NK-92 (cell line): Measurements from ENCODE around the gene CDC42BPG.
A peak's percentile ranks its signal among the peaks of the same experiment; 100 is the strongest.

ENCODE experiments used
- DNase-seq: peaks from one replicate; lab custom pipeline; 2025; ENCODE audit not compliant: unreplicated experiment; lab: John Stamatoyannopoulos, UW

The CDC42BPG gene, protein sequence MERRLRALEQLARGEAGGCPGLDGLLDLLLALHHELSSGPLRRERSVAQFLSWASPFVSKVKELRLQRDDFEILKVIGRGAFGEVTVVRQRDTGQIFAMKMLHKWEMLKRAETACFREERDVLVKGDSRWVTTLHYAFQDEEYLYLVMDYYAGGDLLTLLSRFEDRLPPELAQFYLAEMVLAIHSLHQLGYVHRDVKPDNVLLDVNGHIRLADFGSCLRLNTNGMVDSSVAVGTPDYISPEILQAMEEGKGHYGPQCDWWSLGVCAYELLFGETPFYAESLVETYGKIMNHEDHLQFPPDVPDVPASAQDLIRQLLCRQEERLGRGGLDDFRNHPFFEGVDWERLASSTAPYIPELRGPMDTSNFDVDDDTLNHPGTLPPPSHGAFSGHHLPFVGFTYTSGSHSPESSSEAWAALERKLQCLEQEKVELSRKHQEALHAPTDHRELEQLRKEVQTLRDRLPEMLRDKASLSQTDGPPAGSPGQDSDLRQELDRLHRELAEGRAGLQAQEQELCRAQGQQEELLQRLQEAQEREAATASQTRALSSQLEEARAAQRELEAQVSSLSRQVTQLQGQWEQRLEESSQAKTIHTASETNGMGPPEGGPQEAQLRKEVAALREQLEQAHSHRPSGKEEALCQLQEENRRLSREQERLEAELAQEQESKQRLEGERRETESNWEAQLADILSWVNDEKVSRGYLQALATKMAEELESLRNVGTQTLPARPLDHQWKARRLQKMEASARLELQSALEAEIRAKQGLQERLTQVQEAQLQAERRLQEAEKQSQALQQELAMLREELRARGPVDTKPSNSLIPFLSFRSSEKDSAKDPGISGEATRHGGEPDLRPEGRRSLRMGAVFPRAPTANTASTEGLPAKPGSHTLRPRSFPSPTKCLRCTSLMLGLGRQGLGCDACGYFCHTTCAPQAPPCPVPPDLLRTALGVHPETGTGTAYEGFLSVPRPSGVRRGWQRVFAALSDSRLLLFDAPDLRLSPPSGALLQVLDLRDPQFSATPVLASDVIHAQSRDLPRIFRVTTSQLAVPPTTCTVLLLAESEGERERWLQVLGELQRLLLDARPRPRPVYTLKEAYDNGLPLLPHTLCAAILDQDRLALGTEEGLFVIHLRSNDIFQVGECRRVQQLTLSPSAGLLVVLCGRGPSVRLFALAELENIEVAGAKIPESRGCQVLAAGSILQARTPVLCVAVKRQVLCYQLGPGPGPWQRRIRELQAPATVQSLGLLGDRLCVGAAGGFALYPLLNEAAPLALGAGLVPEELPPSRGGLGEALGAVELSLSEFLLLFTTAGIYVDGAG (N-terminal part only)

GRCh38 chr11:64844330-64845128, at the start of gene CDC42BPG:
Gene CDC42BPG, minus strand, starts transcription at chr11:64844653. Its CDS starts 84 bp downstream, at chr11:64844569.
- DNase-seq: no peak

DNA sequence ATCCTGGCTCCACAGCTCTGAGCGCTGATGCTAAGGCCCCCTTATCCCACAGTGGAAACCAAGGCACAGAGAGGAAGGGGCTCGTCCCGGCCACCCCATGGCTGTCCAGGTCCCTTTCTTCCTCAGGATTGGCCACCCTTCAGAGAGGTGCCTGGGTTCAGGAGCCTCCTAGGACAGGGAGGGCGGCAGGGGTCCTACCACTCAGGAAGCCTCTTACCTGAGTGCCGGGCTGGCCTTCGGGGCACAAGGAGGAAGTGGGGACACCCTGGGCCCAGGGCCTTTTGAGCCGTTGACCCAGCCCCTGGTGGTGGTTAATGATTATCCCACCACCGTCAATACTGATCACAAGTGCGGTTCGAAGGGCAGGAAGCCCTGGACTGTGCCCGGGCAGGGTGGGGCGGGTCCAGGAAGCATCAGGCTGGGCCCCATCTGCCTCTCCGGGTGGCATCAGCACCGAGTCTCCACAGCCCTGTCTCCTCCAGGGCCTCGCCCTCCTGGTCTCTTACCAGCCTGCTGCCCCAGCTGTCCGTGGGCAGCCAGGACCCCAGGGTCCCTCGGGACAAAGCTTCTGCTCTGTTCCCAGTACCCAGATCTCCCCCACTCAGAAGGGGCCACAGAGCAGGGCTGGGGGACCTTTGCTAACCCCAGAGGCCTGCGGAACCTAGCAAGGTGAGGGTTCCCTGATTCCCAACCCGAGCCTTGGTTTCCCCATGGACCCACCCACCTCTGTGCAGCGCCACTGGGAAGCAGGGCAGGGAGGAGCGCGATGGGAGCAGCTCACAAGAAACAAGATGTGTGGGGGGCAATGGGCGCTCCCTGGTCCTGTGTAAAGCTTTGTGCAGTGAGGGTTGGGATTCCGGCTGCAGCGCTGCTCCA, 49.0 kb upstream of the CDC42BPG start:
- no peak for DNase-seq

- no peak for DNase-seq
These were observed 48.4 kb upstream of the CDC42BPG start for GRCh38 chr11:64892838-64893193.

- no peak for DNase-seq
These were observed 48.0 kb upstream of the CDC42BPG start for GRCh38 chr11:64892411-64892831.

GRCh38 chr11:64891880-64892279, 47.4 kb upstream of the CDC42BPG start:
- DNase-seq: no peak

- no peak for DNase-seq
These were observed 46.9 kb upstream of the CDC42BPG start for GRCh38 chr11:64891215-64891848.

GRCh38 chr11:64890522-64890939, 46.1 kb upstream of the CDC42BPG start:
- no peak for DNase-seq

- DNase-seq: no peak
These were observed 44.5 kb upstream of the CDC42BPG start for GRCh38 chr11:64888729-64889511.

DNA sequence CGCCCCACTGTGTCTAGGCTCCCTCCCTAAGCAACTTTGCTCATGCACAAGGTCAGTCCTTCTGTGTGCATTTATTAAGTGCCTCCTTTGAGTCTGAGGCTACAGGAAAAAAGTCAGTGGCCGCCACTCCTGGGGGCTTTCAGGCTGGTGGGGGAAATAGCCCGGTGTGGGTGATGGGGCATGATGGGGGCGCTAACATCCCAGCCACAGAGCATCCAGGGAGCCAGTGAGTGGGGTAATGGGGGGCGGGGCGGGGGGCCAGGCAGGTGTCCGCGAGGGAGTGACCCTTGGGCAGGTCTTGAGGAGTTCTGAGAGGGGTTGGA, 43.9 kb upstream of the CDC42BPG start:
- no peak for DNase-seq

- peak; percentile 34 for DNase-seq
These were observed 43.4 kb upstream of the CDC42BPG start for GRCh38 chr11:64887757-64888405.

- DNase-seq: no peak
These were observed 42.8 kb upstream of the CDC42BPG start for GRCh38 chr11:64887234-64887756.

DNA sequence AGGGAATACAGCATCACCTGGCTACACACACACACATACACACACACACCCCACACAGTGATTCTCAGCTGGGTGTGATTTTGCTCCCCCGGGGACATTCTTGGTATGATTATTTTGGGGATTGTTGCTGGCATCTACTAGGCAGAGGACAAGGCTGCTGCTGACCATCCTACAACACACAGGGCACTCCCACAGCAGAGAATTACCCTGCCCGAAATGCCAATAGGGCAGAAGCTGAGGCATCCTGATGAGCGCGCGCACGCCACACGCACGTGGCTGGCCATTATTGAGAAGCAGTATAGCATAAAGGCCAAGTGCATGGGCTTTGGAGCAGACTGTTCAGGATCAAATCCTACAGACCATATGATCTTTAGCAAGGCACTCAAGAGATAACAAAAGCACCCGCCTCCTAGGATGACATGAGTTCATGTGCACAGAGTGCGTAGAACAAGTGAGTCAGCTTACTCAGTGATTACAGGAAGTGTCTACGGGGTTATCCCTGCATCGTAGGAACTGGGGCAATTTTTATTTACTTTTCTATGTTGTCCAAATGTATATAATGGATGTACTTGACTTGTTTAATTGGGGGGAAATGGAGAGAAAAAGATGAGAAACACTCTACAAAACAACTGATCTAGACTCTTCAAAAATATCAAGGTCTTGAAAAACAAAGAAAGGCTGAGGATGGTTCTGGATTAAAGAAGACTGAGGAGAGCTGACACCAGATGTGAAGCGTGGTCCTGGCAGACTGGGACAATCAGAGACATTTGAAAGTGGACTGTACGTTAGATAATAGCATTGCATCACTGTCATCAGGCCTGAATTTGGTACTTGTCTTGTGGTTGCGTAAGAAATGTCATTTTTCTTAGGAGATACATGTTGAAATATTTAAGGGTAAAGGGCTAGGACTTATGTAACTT, 41.2 kb upstream of the CDC42BPG start:
- DNase-seq: no peak

DNA sequence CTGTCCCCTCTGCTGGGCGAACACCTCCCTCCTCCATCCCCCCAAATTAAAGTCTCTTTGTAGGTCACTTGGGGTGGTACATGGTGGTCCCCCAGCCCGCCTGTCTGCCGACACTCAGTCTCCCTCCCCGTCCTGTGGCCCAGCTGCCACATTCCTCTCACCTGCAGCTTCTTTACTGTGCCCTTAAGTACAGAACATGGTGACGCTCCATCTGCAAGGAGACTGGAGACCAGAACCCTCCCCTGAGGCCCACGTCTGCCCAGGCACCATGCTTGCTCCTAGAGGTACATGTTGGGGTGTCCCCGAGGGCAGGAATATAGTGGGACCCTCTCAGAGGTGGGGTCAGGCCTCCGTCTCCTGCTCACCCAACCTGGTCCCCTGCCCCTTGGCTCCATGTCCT, 39.6 kb upstream of the CDC42BPG start:
- no peak for DNase-seq

GRCh38 chr11:64883575-64883974, 39.1 kb upstream of the CDC42BPG start:
- no peak for DNase-seq

DNA sequence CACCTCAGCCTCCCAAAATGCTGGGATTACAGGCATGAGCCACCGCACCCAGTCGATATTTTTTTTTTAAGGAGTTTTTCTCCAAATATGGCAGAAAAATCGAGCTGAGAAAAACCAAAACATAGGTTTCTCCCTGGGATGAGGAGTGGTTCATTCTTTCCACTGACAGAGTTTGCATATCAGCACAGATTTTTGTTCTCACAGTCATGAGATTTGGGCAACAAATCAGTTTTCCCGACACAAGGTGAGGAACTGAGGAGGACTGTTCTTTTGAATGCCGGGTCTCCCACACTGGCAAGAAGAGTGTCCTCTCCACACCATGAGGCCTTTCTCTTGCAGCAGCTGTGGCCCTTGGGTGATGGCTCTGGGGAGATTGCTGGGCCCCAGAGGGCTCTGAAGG, 37.8 kb upstream of the CDC42BPG start:
- DNase-seq: no peak

DNA sequence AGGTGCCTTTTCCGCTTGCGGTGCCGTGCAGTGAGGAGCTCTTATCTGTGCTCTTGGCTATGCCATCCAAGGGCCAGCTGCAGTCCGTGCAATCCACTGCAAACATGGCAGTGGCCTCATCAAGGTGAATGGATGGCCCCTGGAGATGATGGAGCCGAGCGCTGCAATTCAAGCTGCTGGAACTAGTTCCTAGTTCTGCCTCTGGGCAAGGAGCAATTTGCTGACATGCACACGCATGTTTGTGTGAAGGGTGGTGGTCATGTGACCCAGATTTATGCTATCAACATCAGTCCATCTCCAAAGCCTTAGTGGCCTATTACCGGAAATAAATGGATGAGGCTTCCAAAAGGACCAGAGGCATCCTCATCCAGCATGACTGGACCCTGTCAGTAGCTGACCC, 37.0 kb upstream of the CDC42BPG start:
- no peak for DNase-seq
